ENCODE measurements around the gene BARHL1. TPM values are rescaled to one million over a fixed set of nuclear protein-coding genes. Genes with fewer than 3 reads are reported as not detected.
A peak's percentile ranks its signal among the peaks of the same experiment; 100 is the strongest.

The BARHL1 gene
- total RNA-seq, result not detected

- ATAC-seq (ENCODE audit: insufficient number of reproducible peaks, low FRiP score, low read depth) (no peak), DNase-seq (ENCODE audit: low spot score) (no peak)
- no peaks in the 10 kb centered on the region for H3K36me3 ChIP-seq
- no peaks in the 10 kb centered on the region for H3K9me3 ChIP-seq
- H3K4me3 ChIP-seq, result peak within 1 kb of the TSS; percentile 66
- peaks cover 35% of the 10 kb centered on the region for H3K27me3 ChIP-seq (replicated peaks; ENCODE audit: insufficient read depth)
- H3K27ac ChIP-seq, result no peak within 1 kb of the TSS
- TF ChIP-seq CTCF (IDR thresholded peaks at IDR 0.05), result no peak
- H3K4me1 ChIP-seq (ENCODE audit: control insufficient read depth in 1 of 2, low read depth in 2 of 2), result peaks cover 5 to 6% of the 10 kb centered on the region in 2 donors
Measured at GRCh38 chr9:132582276-132582785, at the start of gene BARHL1. Gene BARHL1 (plus strand): TSS chr9:132582606. CDS start chr9:132582798, 192 bp downstream.

- Histone ChIP-seq H3K9me3 (peaks cover 3% of the 10 kb centered on the region), H3K27ac (no peak overlapping the region), H3K4me3 (no peak overlapping the region), H3K27me3 (replicated peaks; ENCODE audit: insufficient read depth) (no peaks in the 10 kb centered on the region), H3K36me3 (no peaks in the 10 kb centered on the region), H3K4me1 (ENCODE audit: control insufficient read depth in 1 of 2, low read depth in 2 of 2) (no peaks in the 10 kb centered on the region)
- no peak for DNase-seq (ENCODE audit: low spot score)
- TF ChIP-seq CTCF (IDR thresholded peaks at IDR 0.05), result no peak
- ATAC-seq (ENCODE audit: insufficient number of reproducible peaks, low FRiP score, low read depth), result no peak
Measured at GRCh38 chr9:132534832-132535231, 47.6 kb upstream of the BARHL1 start.

- H3K27me3 ChIP-seq (replicated peaks; ENCODE audit: insufficient read depth), result no peaks in the 10 kb centered on the region
- TF ChIP-seq CTCF (IDR thresholded peaks at IDR 0.05), result no peak
- no peaks in the 10 kb centered on the region for H3K36me3 ChIP-seq
- H3K4me3 ChIP-seq, result no peak overlapping the region
- no peaks in the 10 kb centered on the region for H3K4me1 ChIP-seq (ENCODE audit: control insufficient read depth in 1 of 2, low read depth in 2 of 2)
- DNase-seq (ENCODE audit: low spot score) (no peak), ATAC-seq (ENCODE audit: insufficient number of reproducible peaks, low FRiP score, low read depth) (no peak)
- H3K27ac ChIP-seq, result no peak overlapping the region
- H3K9me3 ChIP-seq, result peaks cover 3% of the 10 kb centered on the region
Measured at GRCh38 chr9:132536124-132536523, 46.3 kb upstream of the BARHL1 start.

- peaks cover 3% of the 10 kb centered on the region for H3K9me3 ChIP-seq
- H3K4me1 ChIP-seq (ENCODE audit: control insufficient read depth in 1 of 2, low read depth in 2 of 2), result no peaks in the 10 kb centered on the region
- H3K36me3 ChIP-seq, result no peaks in the 10 kb centered on the region
- H3K27ac ChIP-seq, result no peak overlapping the region
- H3K4me3 ChIP-seq, result no peak overlapping the region
- ATAC-seq (ENCODE audit: insufficient number of reproducible peaks, low FRiP score, low read depth) (no peak), DNase-seq (ENCODE audit: low spot score) (no peak)
- no peak for TF ChIP-seq CTCF (IDR thresholded peaks at IDR 0.05)
- H3K27me3 ChIP-seq (replicated peaks; ENCODE audit: insufficient read depth), result no peaks in the 10 kb centered on the region
Measured at GRCh38 chr9:132537352-132537751, 45.1 kb upstream of the BARHL1 start.

GRCh38 chr9:132538071-132538470 is 44.3 kb upstream of the BARHL1 start:
- ATAC-seq (ENCODE audit: insufficient number of reproducible peaks, low FRiP score, low read depth) (no peak), DNase-seq (ENCODE audit: low spot score) (no peak)
- Histone ChIP-seq H3K27ac (no peak overlapping the region), H3K9me3 (peaks cover 3% of the 10 kb centered on the region), H3K27me3 (replicated peaks; ENCODE audit: insufficient read depth) (no peaks in the 10 kb centered on the region), H3K4me3 (no peak overlapping the region), H3K36me3 (no peaks in the 10 kb centered on the region), H3K4me1 (ENCODE audit: control insufficient read depth in 1 of 2, low read depth in 2 of 2) (no peaks in the 10 kb centered on the region)
- no peak for TF ChIP-seq CTCF (IDR thresholded peaks at IDR 0.05)

All from thoracic aorta (tissue), 2 donors.